ENCODE measurements around the gene OVOL1. TPM values are rescaled to one million over a fixed set of nuclear protein-coding genes. Genes with fewer than 3 reads are reported as not detected.
A peak's percentile ranks its signal among the peaks of the same experiment; 100 is the strongest.

OVOL1 gene
- total RNA-seq, 1 experiment from 2014 or later: not detected

GRCh38 chr11:65774525-65775306 lies 12.1 kb upstream of the OVOL1 start:
- Histone ChIP-seq H3K4me1 (ENCODE audit: insufficient read depth, low read length, poor library complexity, severe bottlenecking) (peaks cover 7% of the 10 kb centered on the region), H3K9me3 (ENCODE audit: low read depth, low read length, poor library complexity, severe bottlenecking) (no peaks in the 10 kb centered on the region), H3K27ac (ENCODE audit: low read depth, low read length, poor library complexity, severe bottlenecking) (no peak overlapping the region), H3K4me3 (ENCODE audit: low read depth, low read length, poor library complexity, severe bottlenecking) (no peak overlapping the region), H3K27me3 (replicated peaks; ENCODE audit: insufficient read depth, low read depth, low read length, poor library complexity) (no peaks in the 10 kb centered on the region), H3K36me3 (ENCODE audit: insufficient read depth, low read length, poor library complexity, severe bottlenecking) (peaks cover 23% of the 10 kb centered on the region)
- ChIA-PET POLR2A (ENCODE audit: low non-redundant PET) (no interaction called here), CTCF (interaction anchor here (0.5 kb wide), 1 partner anchor 43 kb away, joined by 4 read pairs; no protein-coding TSS in a partner anchor)
- no TSS peak for BruUV-seq (replicated peaks)
- TF ChIP-seq CTCF (conservative IDR thresholded peaks at IDR 0.05; ENCODE audit: low read depth, low read length) (no peak), EZH2 (IDR thresholded peaks at IDR 0.05; ENCODE audit: borderline replicate concordance, low read depth, low read length, poor library complexity, severe bottlenecking) (no peak)
- intact Hi-C loops (cut with micrococcal nuclease; ENCODE audit: unreplicated experiment): loop anchor here (5.0 kb wide), 1 partner anchor 213 kb away; no protein-coding TSS in a partner anchor
- no peak for DNase-seq (ENCODE audit: low spot score)

GRCh38 chr11:65776196-65776595 lies 10.7 kb upstream of the OVOL1 start:
- Histone ChIP-seq H3K27me3 (replicated peaks; ENCODE audit: insufficient read depth, low read depth, low read length, poor library complexity) (no peaks in the 10 kb centered on the region), H3K9me3 (ENCODE audit: low read depth, low read length, poor library complexity, severe bottlenecking) (no peaks in the 10 kb centered on the region), H3K4me1 (ENCODE audit: insufficient read depth, low read length, poor library complexity, severe bottlenecking) (peaks cover 8% of the 10 kb centered on the region), H3K36me3 (ENCODE audit: insufficient read depth, low read length, poor library complexity, severe bottlenecking) (peaks cover 23% of the 10 kb centered on the region), H3K4me3 (ENCODE audit: low read depth, low read length, poor library complexity, severe bottlenecking) (no peak overlapping the region), H3K27ac (ENCODE audit: low read depth, low read length, poor library complexity, severe bottlenecking) (no peak overlapping the region)
- TF ChIP-seq CTCF (conservative IDR thresholded peaks at IDR 0.05; ENCODE audit: low read depth, low read length): no peak
- intact Hi-C loops (cut with micrococcal nuclease; ENCODE audit: unreplicated experiment): no loop called here
- DNase-seq (ENCODE audit: low spot score): no peak
- CTCF ChIA-PET: no interaction called here
- POLR2A ChIA-PET (ENCODE audit: low non-redundant PET): interaction anchor here (0.6 to 0.7 kb wide), 3 partner anchors 96 to 406 kb away, joined by 3 to 4 read pairs (median 3); no protein-coding TSS in a partner anchor
- no TSS peak for BruUV-seq (replicated peaks)

GRCh38 chr11:65776710-65777141 lies 10.1 kb upstream of the OVOL1 start:
- no peak for DNase-seq (ENCODE audit: low spot score)
- Histone ChIP-seq H3K4me1 (ENCODE audit: insufficient read depth, low read length, poor library complexity, severe bottlenecking) (peaks cover 8% of the 10 kb centered on the region), H3K4me3 (ENCODE audit: low read depth, low read length, poor library complexity, severe bottlenecking) (no peak overlapping the region), H3K36me3 (ENCODE audit: insufficient read depth, low read length, poor library complexity, severe bottlenecking) (peaks cover 23% of the 10 kb centered on the region), H3K9me3 (ENCODE audit: low read depth, low read length, poor library complexity, severe bottlenecking) (no peaks in the 10 kb centered on the region), H3K27ac (ENCODE audit: low read depth, low read length, poor library complexity, severe bottlenecking) (no peak overlapping the region), H3K27me3 (replicated peaks; ENCODE audit: insufficient read depth, low read depth, low read length, poor library complexity) (no peaks in the 10 kb centered on the region)
- ChIA-PET POLR2A (ENCODE audit: low non-redundant PET) (interaction anchor here (0.6 kb wide), 1 partner anchor 217 kb away, joined by 3 read pairs; no protein-coding TSS in a partner anchor), CTCF (no interaction called here)
- TF ChIP-seq EZH2 (IDR thresholded peaks at IDR 0.05; ENCODE audit: borderline replicate concordance, low read depth, low read length, poor library complexity, severe bottlenecking): no peak
- TF ChIP-seq CTCF (conservative IDR thresholded peaks at IDR 0.05; ENCODE audit: low read depth, low read length): no peak
- intact Hi-C loops (cut with micrococcal nuclease; ENCODE audit: unreplicated experiment): no loop called here
- BruUV-seq (replicated peaks): TSS peak; percentile 7
